C4-2B (cell line): Measurements from ENCODE around the gene GALNT9.

Experiments used
- CTCF ChIP-seq: fragments of 450-650 bp; conservative IDR thresholded peaks from 2 replicates; pipeline ENCODE4 v1.5.1; 2017; ENCODE audit warnings: mild to moderate bottlenecking
- ZFX ChIP-seq: fragments of 450-650 bp; IDR thresholded peaks from 2 replicates; pipeline ENCODE4 v1.6.1; 2017

DNA sequence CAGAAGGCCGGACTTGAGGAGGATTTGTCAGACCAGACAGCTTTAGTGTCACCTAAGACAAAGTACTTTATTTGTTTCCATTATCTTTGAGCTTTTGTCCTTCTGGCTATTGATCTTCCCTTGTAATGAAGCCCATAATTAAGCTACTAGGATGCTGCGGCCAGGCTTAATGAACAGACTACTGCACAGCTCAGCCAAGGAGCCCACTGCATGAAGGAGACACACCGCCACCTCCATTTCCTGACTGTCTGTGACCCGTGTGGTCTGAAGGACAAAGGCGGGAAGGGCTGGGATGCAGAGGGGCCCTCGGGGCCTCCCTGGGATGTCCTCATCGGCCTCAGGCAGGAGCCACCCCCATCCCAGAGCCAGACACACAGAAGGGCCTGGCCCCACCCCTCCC is 31.0 kb upstream of the GALNT9 start:
- TF ChIP-seq CTCF (no peak), ZFX (no peak)
